Duodenal mucosa (tissue), 2 donors: ENCODE measurements around the gene DCLK2.

ENCODE experiments used
- H3K27ac ChIP-seq: one replicate; pipeline ENCODE4 v1.7.0; 2013; ENCODE audit warnings: low read depth, low read length
- H3K27me3 ChIP-seq, 2 donors: one replicate each; pipeline ENCODE4 v1.7.0; 2013; ENCODE audit warnings: low read length in 2 of 2, control low read depth in 1 of 2; ENCODE audit not compliant: insufficient read depth in 2 of 2, control insufficient read depth in 1 of 2
- H3K36me3 ChIP-seq, 2 donors: one replicate each; pipeline ENCODE4 v1.7.0; 2013; ENCODE audit warnings: low read length in 2 of 2, control low read depth in 1 of 2; ENCODE audit not compliant: insufficient read depth in 2 of 2, control insufficient read depth in 1 of 2
- H3K4me1 ChIP-seq, 2 donors: one replicate each; pipeline ENCODE4 v1.7.0; 2013; ENCODE audit warnings: low read length in 2 of 2, control low read depth in 1 of 2; ENCODE audit not compliant: insufficient read depth in 2 of 2, control insufficient read depth in 1 of 2
- H3K4me3 ChIP-seq, 2 donors: one replicate each; pipeline ENCODE4 v1.7.0; 2013; ENCODE audit warnings: low read length in 2 of 2, low read depth in 1 of 2
- H3K9ac ChIP-seq, 2 donors: one replicate each; pipeline ENCODE4 v1.7.0; 2013; ENCODE audit warnings: low read length in 2 of 2, low read depth in 1 of 2
- H3K9me3 ChIP-seq, 2 donors: one replicate each; pipeline ENCODE4 v1.7.0; 2013; ENCODE audit warnings: low read length in 2 of 2, control low read depth in 1 of 2; ENCODE audit not compliant: control insufficient read depth in 1 of 2

Gene DCLK2

DNA sequence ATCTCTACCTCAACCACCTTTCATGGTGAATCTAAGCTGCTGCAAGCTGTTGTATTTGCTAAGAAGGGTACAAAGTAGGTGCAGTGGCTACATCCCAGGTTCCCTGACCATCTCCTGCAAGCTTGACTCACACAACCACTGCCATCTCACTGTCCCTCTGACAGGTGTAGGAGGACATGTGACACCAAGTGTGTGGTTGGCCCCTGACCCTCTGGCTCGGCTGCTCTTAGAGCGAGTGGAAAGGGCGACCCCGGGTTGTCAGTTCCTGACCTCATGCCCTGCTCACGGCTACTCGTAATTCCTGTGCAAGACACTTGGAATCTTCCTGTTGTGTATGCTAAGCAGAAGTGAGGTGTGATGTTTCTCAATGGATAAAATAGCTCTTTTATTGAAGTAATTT is 184.4 kb downstream of the DCLK2 start:
- Histone ChIP-seq H3K27me3 (no peaks in the 10 kb centered on the region), H3K9ac (no peak overlapping the region), H3K9me3 (no peaks in the 10 kb centered on the region), H3K4me1 (peaks cover 12 to 13% of the 10 kb centered on the region in 2 donors), H3K27ac (no peak overlapping the region), H3K36me3 (peaks cover 3 to 11% of the 10 kb centered on the region in 2 donors), H3K4me3 (no peak overlapping the region)

- Histone ChIP-seq H3K4me3 (no peak overlapping the region), H3K27ac (no peak overlapping the region), H3K9me3 (no peaks in the 10 kb centered on the region), H3K9ac (no peak overlapping the region), H3K4me1 (no peaks in the 10 kb centered on the region), H3K36me3 (peaks cover 3 to 11% of the 10 kb centered on the region in 2 donors), H3K27me3 (no peaks in the 10 kb centered on the region)
These were observed 186.4 kb downstream of the DCLK2 start for GRCh38 chr4:150264595-150265161.

GRCh38 chr4:150265806-150266205 is 187.6 kb downstream of the DCLK2 start:
- no peaks in the 10 kb centered on the region for H3K9me3 ChIP-seq
- H3K9ac ChIP-seq = no peak overlapping the region
- H3K27ac ChIP-seq = no peak overlapping the region
- H3K4me3 ChIP-seq = no peak overlapping the region
- peaks cover 3 to 15% of the 10 kb centered on the region in 2 donors for H3K36me3 ChIP-seq
- no peaks in the 10 kb centered on the region for H3K27me3 ChIP-seq
- H3K4me1 ChIP-seq = no peaks in the 10 kb centered on the region

- Histone ChIP-seq H3K4me3 (no peak overlapping the region), H3K4me1 (no peaks in the 10 kb centered on the region), H3K27me3 (no peaks in the 10 kb centered on the region), H3K27ac (no peak overlapping the region), H3K9ac (no peak overlapping the region), H3K36me3 (peaks cover 8 to 10% of the 10 kb centered on the region in 2 donors), H3K9me3 (no peaks in the 10 kb centered on the region)
These were observed 190.2 kb downstream of the DCLK2 start for GRCh38 chr4:150268444-150268843.

DNA sequence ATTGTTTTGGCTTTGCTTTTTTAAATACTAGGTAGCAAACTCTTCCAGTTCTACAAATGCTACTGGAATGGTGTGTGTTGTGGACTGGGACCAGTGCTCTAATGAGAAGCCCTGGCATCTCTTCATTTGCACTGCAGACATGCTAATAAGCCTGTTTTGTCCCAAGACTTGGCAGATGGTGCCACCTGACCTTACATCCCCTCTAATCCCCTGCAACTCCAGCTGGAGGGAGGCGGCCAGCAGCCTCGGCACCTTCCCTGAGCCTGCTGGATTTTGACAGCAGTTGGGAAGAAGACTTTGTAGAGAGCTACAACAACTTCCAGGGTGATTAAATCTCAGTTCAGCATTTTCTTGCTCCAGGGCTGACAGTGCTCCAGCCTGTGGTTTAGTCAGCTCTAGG is 200.0 kb downstream of the DCLK2 start:
- no peaks in the 10 kb centered on the region for H3K4me1 ChIP-seq
- peaks cover 3 to 33% of the 10 kb centered on the region in 2 donors for H3K36me3 ChIP-seq
- H3K27me3 ChIP-seq = no peaks in the 10 kb centered on the region
- H3K4me3 ChIP-seq = no peak overlapping the region
- H3K27ac ChIP-seq = no peak overlapping the region
- no peak overlapping the region for H3K9ac ChIP-seq
- H3K9me3 ChIP-seq = no peaks in the 10 kb centered on the region

GRCh38 chr4:150280081-150280895 is 202.0 kb downstream of the DCLK2 start:
- Histone ChIP-seq H3K4me1 (no peaks in the 10 kb centered on the region), H3K27me3 (no peaks in the 10 kb centered on the region), H3K9me3 (no peaks in the 10 kb centered on the region), H3K36me3 (peaks cover 3 to 35% of the 10 kb centered on the region in 2 donors), H3K27ac (no peak overlapping the region), H3K9ac (no peak overlapping the region), H3K4me3 (no peak overlapping the region)

DNA sequence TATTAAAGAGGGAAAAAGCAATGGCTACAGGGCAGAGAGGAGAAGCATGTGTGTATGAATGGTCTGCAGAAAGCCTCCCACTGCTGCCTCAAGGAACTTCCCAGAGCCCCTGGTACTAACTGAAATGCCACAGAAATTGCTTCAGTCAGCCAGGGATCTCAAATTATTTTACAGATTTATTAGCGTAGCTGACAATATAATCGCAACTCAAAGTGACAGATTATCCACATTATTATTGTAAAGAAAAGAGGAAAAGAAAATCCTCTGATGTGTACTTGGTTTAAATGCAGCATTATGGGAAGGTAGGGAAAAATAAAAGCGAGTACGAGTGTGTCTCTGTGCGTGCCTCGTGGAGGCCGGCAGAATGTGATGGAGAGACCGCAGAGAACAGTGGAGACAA is 202.7 kb downstream of the DCLK2 start:
- Histone ChIP-seq H3K36me3 (peaks cover 3 to 35% of the 10 kb centered on the region in 2 donors), H3K4me1 (no peaks in the 10 kb centered on the region), H3K27ac (no peak overlapping the region), H3K4me3 (no peak overlapping the region), H3K9ac (no peak overlapping the region), H3K27me3 (no peaks in the 10 kb centered on the region), H3K9me3 (no peaks in the 10 kb centered on the region)

GRCh38 chr4:150283689-150284088 is 205.4 kb downstream of the DCLK2 start:
- Histone ChIP-seq H3K9ac (no peak overlapping the region), H3K4me1 (no peaks in the 10 kb centered on the region), H3K9me3 (no peaks in the 10 kb centered on the region), H3K4me3 (no peak overlapping the region), H3K27ac (no peak overlapping the region), H3K36me3 (peaks cover 0 to 23% of the 10 kb centered on the region in 2 donors), H3K27me3 (no peaks in the 10 kb centered on the region)

DNA sequence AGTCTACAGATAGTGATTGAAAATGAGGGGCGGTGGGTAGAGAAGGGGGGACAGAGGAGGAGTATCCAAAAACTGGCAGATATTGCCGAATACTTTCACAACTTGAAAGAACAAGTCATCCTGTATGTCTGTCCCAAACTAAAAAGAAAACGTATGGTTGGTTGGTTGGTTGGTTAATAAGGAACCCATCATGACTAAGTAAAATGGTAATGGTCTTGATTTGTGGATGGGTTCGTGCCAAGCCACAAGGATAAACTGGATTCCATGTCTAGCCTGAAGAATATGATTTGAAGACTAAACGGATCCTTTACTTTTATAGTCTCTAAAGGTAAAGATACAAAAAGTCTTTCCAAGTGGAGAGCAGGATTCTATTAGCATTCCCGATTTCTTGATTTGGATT is 208.4 kb downstream of the DCLK2 start:
- Histone ChIP-seq H3K9ac (no peak overlapping the region), H3K4me3 (no peak overlapping the region), H3K9me3 (no peaks in the 10 kb centered on the region), H3K27ac (no peak overlapping the region), H3K36me3 (peaks cover 0 to 12% of the 10 kb centered on the region in 2 donors), H3K4me1 (no peaks in the 10 kb centered on the region), H3K27me3 (no peaks in the 10 kb centered on the region)

GRCh38 chr4:150289198-150289597 is 211.0 kb downstream of the DCLK2 start:
- peaks cover 0 to 1% of the 10 kb centered on the region in 2 donors for H3K36me3 ChIP-seq
- no peaks in the 10 kb centered on the region for H3K27me3 ChIP-seq
- H3K27ac ChIP-seq = no peak overlapping the region
- H3K4me3 ChIP-seq = no peak overlapping the region
- H3K4me1 ChIP-seq = no peaks in the 10 kb centered on the region
- no peak overlapping the region for H3K9ac ChIP-seq
- no peaks in the 10 kb centered on the region for H3K9me3 ChIP-seq
